Uterus (tissue), 2 donors: Measurements from ENCODE around the gene LGALS1.

Source experiments
- CTCF ChIP-seq, 4 experiments: fragments of 200-600 bp in 2 of 4; fragments of 450-650 bp in 2 of 4; sonication (generic) in 2 of 4; IDR thresholded peaks; one replicate each; pipeline ENCODE4 v1.5.1; 2016 to 2019; ENCODE audit warnings: antibody characterized with exemption in 4 of 4, mild to moderate bottlenecking in 2 of 4, moderate library complexity in 1 of 4
- POLR2A ChIP-seq, 2 donors: fragments of 450-650 bp; IDR thresholded peaks; one replicate each; pipeline ENCODE4 v1.6.1; 2016; ENCODE audit warnings: antibody characterized with exemption in 2 of 2, mild to moderate bottlenecking in 1 of 2, moderate library complexity in 1 of 2

GRCh38 chr22:37627121-37627520 is 48.3 kb upstream of the LGALS1 start:
- TF ChIP-seq POLR2A (IDR thresholded peaks at IDR 0.05) (no peak), CTCF (IDR thresholded peaks at IDR 0.05) (no peak)
